ENCODE data around the gene TCP11.

Gene TCP11

DNA sequence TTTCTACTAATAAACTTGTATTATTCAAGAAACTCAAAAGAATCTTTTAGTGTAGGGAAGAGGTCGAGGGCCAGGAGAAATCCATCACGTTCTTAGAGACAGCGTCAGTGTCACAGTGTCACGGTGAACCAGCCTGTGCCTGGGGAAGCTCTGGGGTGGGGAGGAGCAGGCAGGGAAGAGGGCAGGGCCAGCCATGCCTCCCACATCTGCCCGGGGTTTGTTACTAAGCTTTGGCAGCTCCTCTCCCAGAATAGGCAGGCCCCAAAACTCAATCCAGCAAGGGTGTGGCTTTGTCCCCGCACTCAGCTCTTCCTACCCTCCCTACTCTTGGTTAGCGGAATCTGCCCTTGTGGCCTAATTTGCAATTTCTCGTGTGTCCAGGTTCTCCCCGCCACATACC lies 72.9 kb downstream of the TCP11 start:
- Histone ChIP-seq H3K9ac (ENCODE audit: insufficient read length) (no peak overlapping the region), H3K4me3 (no peak overlapping the region), H3K27ac (no peak overlapping the region), H3K36me3 (ENCODE audit: insufficient read depth, low read length) (no peaks in the 10 kb centered on the region), H3K9me3 (ENCODE audit: low read depth, low read length) (no peaks in the 10 kb centered on the region)
- TF ChIP-seq EZH2 (IDR thresholded peaks at IDR 0.05) (no peak), POLR2AphosphoS5 (IDR thresholded peaks at IDR 0.05; ENCODE audit: borderline replicate concordance, low read depth, low read length) (no peak), FOXP2 (optimal IDR thresholded peaks at IDR 0.05; ENCODE audit: control extremely low read depth, extremely low read length, insufficient read depth) (no peak)
- no peak for DNase-seq (ENCODE audit: low read depth, low spot score)
